ENCODE data around the gene HSPG2. TPM values are rescaled to one million over a fixed set of nuclear protein-coding genes. Genes with fewer than 3 reads are reported as not detected.

HSPG2 gene
- total and polyA plus RNA-seq, 9 of the 15 experiments (the other 6 are each of a cell fraction or from before 2014, with no cell fraction given) = 0.14 to 160 (median 15.7) TPM

- TF ChIP-seq PBX2 (CRISPR knock-in tag; IDR thresholded peaks at IDR 0.05; ENCODE audit: low read depth) (no peak), PBX2 (tag; conservative IDR thresholded peaks at IDR 0.05; ENCODE audit: low read depth) (no peak), HOXB6 (CRISPR knock-in tag; IDR thresholded peaks at IDR 0.05; ENCODE audit: borderline replicate concordance) (no peak), RNF219 (CRISPR knock-in tag; IDR thresholded peaks at IDR 0.05) (no peak), BMI1 (IDR thresholded peaks at IDR 0.05; ENCODE audit: low read length) (no peak), ZBTB7A (IDR thresholded peaks at IDR 0.05; ENCODE audit: borderline replicate concordance, control insufficient read depth, low read depth, low read length) (0 out of 2 replicates have a peak, but pooled peaks have one; percentile 28), DEAF1 (CRISPR knock-in tag; IDR thresholded peaks at IDR 0.05) (peak; percentile 97), RBM22 (IDR thresholded peaks at IDR 0.05; ENCODE audit: low read depth, low read length, poor library complexity, severe bottlenecking) (no peak), CTCFL (IDR thresholded peaks at IDR 0.05; ENCODE audit: borderline replicate concordance, insufficient read depth, low read depth, low read length, poor library complexity, severe bottlenecking) (no peak), BCOR (IDR thresholded peaks at IDR 0.05) (no peak; the same call in none of the 2 replicates), HDAC1 (IDR thresholded peaks at IDR 0.05) (peak in 1 of 2 experiments; percentile 40; a peak in 2 of 4 replicates), ZBTB8A (IDR thresholded peaks at IDR 0.05; ENCODE audit: partially characterized antibody) (no peak), MYNN (IDR thresholded peaks at IDR 0.05) (peak; percentile 63; the same call in 1 of the 2 replicates), MYNN (CRISPR knock-in tag; IDR thresholded peaks at IDR 0.05) (no peak), NCOR1 (IDR thresholded peaks at IDR 0.05) (no peak; the same call in 1 of the 2 replicates), CCNT2 (IDR thresholded peaks at IDR 0.05; ENCODE audit: borderline replicate concordance, extremely low read depth, insufficient read length, low read depth, low read length) (no peak), POLR2AphosphoS5 (IDR thresholded peaks at IDR 0.05; ENCODE audit: control insufficient read depth, insufficient read depth, low read depth, low read length) (no peak)
Measured at GRCh38 chr1:21963477-21964217, 26.5 kb upstream of the HSPG2 start (continued).
